Liver (tissue), 3 donors: ENCODE results near the gene ATG2B.

Experiments
- JUND ChIP-seq, 2 donors: IDR thresholded peaks; 2 replicates each; pipeline ENCODE4 v1.6.1; 2016; ENCODE audit warnings: antibody characterized with exemption in 2 of 2
- RAD21 ChIP-seq, 2 donors: IDR thresholded peaks; 2 replicates each; pipeline ENCODE4 v1.6.1; 2016; ENCODE audit warnings: antibody characterized with exemption in 2 of 2, mild to moderate bottlenecking in 2 of 2
- TAF1 ChIP-seq: conservative IDR thresholded peaks from 2 replicates; pipeline ENCODE4 v1.6.1; 2016; ENCODE audit warnings: antibody characterized with exemption, mild to moderate bottlenecking
- TF ChIP-seq, protein P1 (sequence below): IDR thresholded peaks from 2 replicates; pipeline ENCODE4 v1.6.1; 2016; ENCODE audit warnings: antibody characterized with exemption, mild to moderate bottlenecking
- TF ChIP-seq, protein P2 (sequence below): fragments of 150-350 bp; IDR thresholded peaks from 2 replicates; pipeline ENCODE4 v1.5.1; 2017; ENCODE audit warnings: improper control_type of control experiment, low read depth, low read length; ENCODE audit not compliant: missing input control
- TF ChIP-seq, protein P3 (sequence below): IDR thresholded peaks from 2 replicates; pipeline ENCODE4 v1.6.1; 2016; ENCODE audit warnings: antibody characterized with exemption
- donor health status: healthy.
- donor health status: healthy.

DNA sequence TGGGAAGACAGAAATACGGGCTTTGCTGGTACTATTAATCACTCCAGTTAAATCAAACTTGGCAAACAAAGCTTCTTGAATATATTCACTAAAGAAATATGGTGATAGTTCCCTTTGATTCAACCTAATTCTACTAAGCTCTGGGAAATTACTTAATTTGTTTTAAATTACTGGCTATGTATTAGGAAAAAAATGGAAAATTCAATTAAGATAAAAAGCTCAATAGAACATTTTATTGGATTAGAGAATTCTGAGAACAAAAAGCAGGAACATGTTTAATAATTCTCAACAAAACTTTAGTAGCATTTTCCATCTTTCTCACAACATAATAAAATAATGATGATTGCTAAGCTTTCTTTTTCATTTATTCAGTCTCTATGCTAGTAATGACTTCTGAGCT is 76.9 kb downstream of the ATG2B start:
- TF ChIP-seq, protein P1, sequence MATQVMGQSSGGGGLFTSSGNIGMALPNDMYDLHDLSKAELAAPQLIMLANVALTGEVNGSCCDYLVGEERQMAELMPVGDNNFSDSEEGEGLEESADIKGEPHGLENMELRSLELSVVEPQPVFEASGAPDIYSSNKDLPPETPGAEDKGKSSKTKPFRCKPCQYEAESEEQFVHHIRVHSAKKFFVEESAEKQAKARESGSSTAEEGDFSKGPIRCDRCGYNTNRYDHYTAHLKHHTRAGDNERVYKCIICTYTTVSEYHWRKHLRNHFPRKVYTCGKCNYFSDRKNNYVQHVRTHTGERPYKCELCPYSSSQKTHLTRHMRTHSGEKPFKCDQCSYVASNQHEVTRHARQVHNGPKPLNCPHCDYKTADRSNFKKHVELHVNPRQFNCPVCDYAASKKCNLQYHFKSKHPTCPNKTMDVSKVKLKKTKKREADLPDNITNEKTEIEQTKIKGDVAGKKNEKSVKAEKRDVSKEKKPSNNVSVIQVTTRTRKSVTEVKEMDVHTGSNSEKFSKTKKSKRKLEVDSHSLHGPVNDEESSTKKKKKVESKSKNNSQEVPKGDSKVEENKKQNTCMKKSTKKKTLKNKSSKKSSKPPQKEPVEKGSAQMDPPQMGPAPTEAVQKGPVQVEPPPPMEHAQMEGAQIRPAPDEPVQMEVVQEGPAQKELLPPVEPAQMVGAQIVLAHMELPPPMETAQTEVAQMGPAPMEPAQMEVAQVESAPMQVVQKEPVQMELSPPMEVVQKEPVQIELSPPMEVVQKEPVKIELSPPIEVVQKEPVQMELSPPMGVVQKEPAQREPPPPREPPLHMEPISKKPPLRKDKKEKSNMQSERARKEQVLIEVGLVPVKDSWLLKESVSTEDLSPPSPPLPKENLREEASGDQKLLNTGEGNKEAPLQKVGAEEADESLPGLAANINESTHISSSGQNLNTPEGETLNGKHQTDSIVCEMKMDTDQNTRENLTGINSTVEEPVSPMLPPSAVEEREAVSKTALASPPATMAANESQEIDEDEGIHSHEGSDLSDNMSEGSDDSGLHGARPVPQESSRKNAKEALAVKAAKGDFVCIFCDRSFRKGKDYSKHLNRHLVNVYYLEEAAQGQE, result no peak
- TF ChIP-seq JUND (IDR thresholded peaks at IDR 0.05), result no peak
- TF ChIP-seq, protein P2, sequence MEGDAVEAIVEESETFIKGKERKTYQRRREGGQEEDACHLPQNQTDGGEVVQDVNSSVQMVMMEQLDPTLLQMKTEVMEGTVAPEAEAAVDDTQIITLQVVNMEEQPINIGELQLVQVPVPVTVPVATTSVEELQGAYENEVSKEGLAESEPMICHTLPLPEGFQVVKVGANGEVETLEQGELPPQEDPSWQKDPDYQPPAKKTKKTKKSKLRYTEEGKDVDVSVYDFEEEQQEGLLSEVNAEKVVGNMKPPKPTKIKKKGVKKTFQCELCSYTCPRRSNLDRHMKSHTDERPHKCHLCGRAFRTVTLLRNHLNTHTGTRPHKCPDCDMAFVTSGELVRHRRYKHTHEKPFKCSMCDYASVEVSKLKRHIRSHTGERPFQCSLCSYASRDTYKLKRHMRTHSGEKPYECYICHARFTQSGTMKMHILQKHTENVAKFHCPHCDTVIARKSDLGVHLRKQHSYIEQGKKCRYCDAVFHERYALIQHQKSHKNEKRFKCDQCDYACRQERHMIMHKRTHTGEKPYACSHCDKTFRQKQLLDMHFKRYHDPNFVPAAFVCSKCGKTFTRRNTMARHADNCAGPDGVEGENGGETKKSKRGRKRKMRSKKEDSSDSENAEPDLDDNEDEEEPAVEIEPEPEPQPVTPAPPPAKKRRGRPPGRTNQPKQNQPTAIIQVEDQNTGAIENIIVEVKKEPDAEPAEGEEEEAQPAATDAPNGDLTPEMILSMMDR, result no peak
- TF ChIP-seq RAD21 (IDR thresholded peaks at IDR 0.05), result no peak
- TF ChIP-seq TAF1, result no peak
- TF ChIP-seq, protein P3, sequence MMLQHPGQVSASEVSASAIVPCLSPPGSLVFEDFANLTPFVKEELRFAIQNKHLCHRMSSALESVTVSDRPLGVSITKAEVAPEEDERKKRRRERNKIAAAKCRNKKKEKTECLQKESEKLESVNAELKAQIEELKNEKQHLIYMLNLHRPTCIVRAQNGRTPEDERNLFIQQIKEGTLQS, result no peak
